Measurements from ENCODE around the gene KLHL29.

KLHL29 gene

DNA sequence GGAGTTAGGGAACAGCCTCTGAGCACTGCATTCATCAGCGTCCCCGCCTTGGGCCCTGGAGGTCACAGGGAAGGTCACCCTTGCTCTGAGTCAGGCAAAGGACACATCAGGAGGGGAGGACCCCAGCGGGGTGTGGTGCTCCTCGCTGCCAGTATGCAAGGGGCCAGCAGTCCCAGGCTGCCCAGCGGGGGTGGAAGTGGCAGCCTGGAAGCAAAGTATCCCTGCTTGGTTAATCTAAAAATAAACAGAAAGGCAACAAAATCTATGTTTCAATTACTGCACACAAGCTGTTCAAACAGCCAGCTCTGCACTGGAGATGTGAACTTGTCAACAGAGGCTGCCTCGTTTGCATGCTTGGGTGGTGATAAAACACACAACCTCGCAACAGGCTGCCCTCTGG, 164.1 kb downstream of the KLHL29 start:
- H3K27ac ChIP-seq, result no peak overlapping the region
- no peak for TF ChIP-seq ZFX (IDR thresholded peaks at IDR 0.05)
- TF ChIP-seq, protein P1, sequence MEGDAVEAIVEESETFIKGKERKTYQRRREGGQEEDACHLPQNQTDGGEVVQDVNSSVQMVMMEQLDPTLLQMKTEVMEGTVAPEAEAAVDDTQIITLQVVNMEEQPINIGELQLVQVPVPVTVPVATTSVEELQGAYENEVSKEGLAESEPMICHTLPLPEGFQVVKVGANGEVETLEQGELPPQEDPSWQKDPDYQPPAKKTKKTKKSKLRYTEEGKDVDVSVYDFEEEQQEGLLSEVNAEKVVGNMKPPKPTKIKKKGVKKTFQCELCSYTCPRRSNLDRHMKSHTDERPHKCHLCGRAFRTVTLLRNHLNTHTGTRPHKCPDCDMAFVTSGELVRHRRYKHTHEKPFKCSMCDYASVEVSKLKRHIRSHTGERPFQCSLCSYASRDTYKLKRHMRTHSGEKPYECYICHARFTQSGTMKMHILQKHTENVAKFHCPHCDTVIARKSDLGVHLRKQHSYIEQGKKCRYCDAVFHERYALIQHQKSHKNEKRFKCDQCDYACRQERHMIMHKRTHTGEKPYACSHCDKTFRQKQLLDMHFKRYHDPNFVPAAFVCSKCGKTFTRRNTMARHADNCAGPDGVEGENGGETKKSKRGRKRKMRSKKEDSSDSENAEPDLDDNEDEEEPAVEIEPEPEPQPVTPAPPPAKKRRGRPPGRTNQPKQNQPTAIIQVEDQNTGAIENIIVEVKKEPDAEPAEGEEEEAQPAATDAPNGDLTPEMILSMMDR (conservative IDR thresholded peaks at IDR 0.05), result no peak

DNA sequence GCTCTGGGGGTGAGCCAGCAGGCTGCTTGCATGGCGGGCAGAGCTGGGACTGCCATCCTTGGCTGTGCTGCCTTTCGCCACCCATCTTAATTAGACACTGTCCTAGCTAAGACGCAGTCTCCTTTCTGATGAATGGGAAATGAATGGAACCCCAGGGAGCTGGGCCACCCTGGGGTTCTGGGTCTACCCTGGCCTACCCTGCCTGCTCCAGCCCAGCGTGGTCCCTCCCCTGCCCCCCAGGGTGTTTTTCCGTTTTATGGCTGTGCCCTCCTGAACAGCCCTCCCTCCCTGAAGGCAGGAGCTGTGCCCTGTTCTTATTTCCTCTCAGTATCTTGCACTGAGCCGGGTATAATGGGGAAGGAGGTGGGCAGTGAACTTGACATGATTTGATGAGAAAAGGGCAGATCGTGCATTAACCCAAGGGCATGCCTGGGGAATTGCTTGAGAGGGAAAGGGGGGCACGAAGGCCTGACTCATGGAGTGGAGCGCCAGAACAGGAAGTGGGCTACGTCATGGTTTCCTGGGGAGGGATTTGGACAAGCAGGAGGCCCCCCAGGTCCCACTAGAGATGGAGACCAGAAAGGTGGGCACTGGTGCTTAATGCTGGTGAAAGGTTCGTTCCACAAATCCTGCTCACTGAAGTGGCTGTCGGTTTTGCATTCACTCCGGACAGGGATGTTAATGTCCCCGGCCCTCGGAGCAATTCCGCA, 165.0 kb downstream of the KLHL29 start:
- TF ChIP-seq ZFX (IDR thresholded peaks at IDR 0.05), result no peak

GRCh38 chr2:23550553-23550952, 165.6 kb downstream of the KLHL29 start:
- no peak for TF ChIP-seq ZFX (IDR thresholded peaks at IDR 0.05)
- TF ChIP-seq, protein P1 (conservative IDR thresholded peaks at IDR 0.05), result no peak
- H3K27ac ChIP-seq, result no peak overlapping the region

More for the DNA sequence above, 165.0 kb downstream of the KLHL29 start:
- H3K27ac ChIP-seq, result no peak overlapping the region

- no peak for TF ChIP-seq ZFX (IDR thresholded peaks at IDR 0.05)
- TF ChIP-seq, protein P1 (conservative IDR thresholded peaks at IDR 0.05), result no peak
- no peak overlapping the region for H3K27ac ChIP-seq
Observed at GRCh38 chr2:23551875-23552274, 166.9 kb downstream of the KLHL29 start.

DNA sequence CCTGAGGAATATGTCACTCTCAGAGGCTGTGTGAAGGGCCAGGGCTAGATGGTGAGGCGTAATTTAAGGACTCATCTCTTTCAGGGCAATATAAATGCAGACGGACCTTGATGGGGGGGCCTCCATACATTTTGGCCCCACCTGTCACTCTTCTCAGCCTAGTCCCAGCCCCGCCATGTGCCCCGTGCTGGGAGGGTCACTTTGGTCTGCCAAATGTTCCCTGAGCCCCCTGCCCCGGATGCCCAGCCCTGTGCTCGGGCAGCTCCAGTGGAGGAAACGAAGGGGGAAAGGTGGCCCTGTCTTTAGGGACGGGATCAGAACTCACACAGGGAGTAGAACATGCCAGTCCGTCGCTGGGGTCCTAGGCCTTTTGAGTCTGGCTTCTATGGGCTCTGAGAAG, 168.6 kb downstream of the KLHL29 start:
- H3K27ac ChIP-seq, result no peak overlapping the region
- no peak for TF ChIP-seq ZFX (IDR thresholded peaks at IDR 0.05)
- TF ChIP-seq, protein P1 (conservative IDR thresholded peaks at IDR 0.05), result no peak

- no peak for TF ChIP-seq ZFX (IDR thresholded peaks at IDR 0.05)
- TF ChIP-seq, protein P1 (conservative IDR thresholded peaks at IDR 0.05), result no peak
- no peak overlapping the region for H3K27ac ChIP-seq
Observed at GRCh38 chr2:23554054-23554697, 169.2 kb downstream of the KLHL29 start.

- TF ChIP-seq ZFX (IDR thresholded peaks at IDR 0.05), result no peak
- TF ChIP-seq, protein P1 (conservative IDR thresholded peaks at IDR 0.05), result no peak
- no peak overlapping the region for H3K27ac ChIP-seq
Observed at GRCh38 chr2:23555944-23556343, 171.0 kb downstream of the KLHL29 start.
